Activated CD8-positive, alpha-beta memory T cell treated with anti-CD3 and anti-CD28 coated beads, Interleukin-2, amount 50 U/mL, for 24 hours (primary cell): ENCODE measurements around the gene BAZ2B.
"Not testable (repeated sequence)": the region's sequence is repeated elsewhere in the genome, so short reads cannot be mapped to it uniquely, and the experiment has no call there.

Experiments
- DNase-seq: peaks from one replicate; pipeline ENCODE4 v3.0.0-alpha.2; 2020; ENCODE audit errors: extremely low read depth

BAZ2B gene

GRCh38 chr2:159535261-159535660 is 81.1 kb downstream of the BAZ2B start:
- DNase-seq: not testable (repeated sequence)

- DNase-seq: no peak
Measured at GRCh38 chr2:159531475-159531874, 84.9 kb downstream of the BAZ2B start.

- no peak for DNase-seq
Measured at GRCh38 chr2:159526433-159526832, 89.9 kb downstream of the BAZ2B start.

- DNase-seq: no peak
Measured at GRCh38 chr2:159525012-159525411, 91.3 kb downstream of the BAZ2B start.

GRCh38 chr2:159521272-159521671 is 95.1 kb downstream of the BAZ2B start:
- DNase-seq: no peak

- no peak for DNase-seq
Measured at GRCh38 chr2:159518321-159519005, 97.9 kb downstream of the BAZ2B start.

- no peak for DNase-seq
Measured at GRCh38 chr2:159516241-159516758, 100.0 kb downstream of the BAZ2B start.

- no peak for DNase-seq
Measured at GRCh38 chr2:159515441-159515840, 100.9 kb downstream of the BAZ2B start.

GRCh38 chr2:159513745-159514144 is 102.6 kb downstream of the BAZ2B start:
- DNase-seq: no peak

GRCh38 chr2:159508140-159508539 is 108.2 kb downstream of the BAZ2B start:
- DNase-seq: no peak

- no peak for DNase-seq
Measured at GRCh38 chr2:159506764-159507440, 109.4 kb downstream of the BAZ2B start.

GRCh38 chr2:159506202-159506601 is 110.1 kb downstream of the BAZ2B start:
- DNase-seq: no peak

- no peak for DNase-seq
Measured at GRCh38 chr2:159505196-159505595, 111.2 kb downstream of the BAZ2B start.

GRCh38 chr2:159501743-159502142 is 114.6 kb downstream of the BAZ2B start:
- DNase-seq: no peak

- DNase-seq: no peak
Measured at GRCh38 chr2:159497847-159498246, 118.5 kb downstream of the BAZ2B start.

- no peak for DNase-seq
Measured at GRCh38 chr2:159497256-159497655, 119.1 kb downstream of the BAZ2B start.

- no peak for DNase-seq
Measured at GRCh38 chr2:159489476-159489875, 126.9 kb downstream of the BAZ2B start.

- DNase-seq: no peak
Measured at GRCh38 chr2:159484532-159484931, 131.8 kb downstream of the BAZ2B start.

GRCh38 chr2:159476329-159476728 is 140.0 kb downstream of the BAZ2B start:
- DNase-seq: no peak

- DNase-seq: no peak
Measured at GRCh38 chr2:159475793-159476192, 140.6 kb downstream of the BAZ2B start.

GRCh38 chr2:159471340-159471739 is 145.0 kb downstream of the BAZ2B start:
- no peak for DNase-seq

GRCh38 chr2:159468257-159468656 is 148.1 kb downstream of the BAZ2B start:
- no peak for DNase-seq

GRCh38 chr2:159462961-159463360 is 153.4 kb downstream of the BAZ2B start:
- DNase-seq: no peak
